CD14-positive monocyte (primary cell): ENCODE results near the gene ASB17. TPM values are rescaled to one million over a fixed set of nuclear protein-coding genes. Genes with fewer than 3 reads are reported as not detected.
A peak's percentile ranks its signal among the peaks of the same experiment; 100 is the strongest.

Experiments used
- DNase-seq, 3 donors: peaks; one replicate each; pipeline ENCODE4 v3.0.0-alpha.2; 2011 to 2022
- H2AFZ ChIP-seq: 2 replicates; pipeline ENCODE4 v1.6.0; 2012; ENCODE audit warnings: mild to moderate bottlenecking, low read depth, low read length, inconsistent platforms; ENCODE audit not compliant: insufficient read depth, poor library complexity, severe bottlenecking
- H3K27ac ChIP-seq, 2 donors: 1 replicate in 1 of 2; 2 replicates in 1 of 2; pipeline ENCODE4 v1.5.1; 2012 to 2013; ENCODE audit warnings: low read length in 2 of 2, control low read depth in 1 of 2, inconsistent platforms in 1 of 2, low read depth in 1 of 2, mild to moderate bottlenecking in 1 of 2
- H3K27me3 ChIP-seq, 2 donors: one replicate each; pipeline versions ENCODE4 v1.6.0 to v1.6.1; 2011 to 2013; ENCODE audit warnings: low read length in 2 of 2; ENCODE audit not compliant: control insufficient read depth in 2 of 2, insufficient read depth in 2 of 2
- H3K36me3 ChIP-seq, 2 donors: replicated peaks in 1 of 2; 1 replicate in 1 of 2; 2 replicates in 1 of 2; pipeline versions ENCODE4 v1.5.1 to v1.6.1; 2012 to 2013; ENCODE audit warnings: low read length in 2 of 2, control low read depth in 1 of 2, inconsistent platforms in 1 of 2, mild to moderate bottlenecking in 1 of 2; ENCODE audit not compliant: insufficient read depth in 2 of 2, control insufficient read depth in 1 of 2
- H3K4me1 ChIP-seq, 2 donors: 1 replicate in 1 of 2; 2 replicates in 1 of 2; pipeline versions ENCODE4 v1.5.1 to v1.6.1; 2012 to 2013; ENCODE audit warnings: low read length in 2 of 2, control low read depth in 1 of 2, inconsistent platforms in 1 of 2, mild to moderate bottlenecking in 1 of 2, moderate library complexity in 1 of 2; ENCODE audit not compliant: insufficient read depth in 2 of 2, control insufficient read depth in 1 of 2
- H3K4me2 ChIP-seq: replicated peaks from 2 replicates; pipeline ENCODE3; 2012; ENCODE audit warnings: low read length, moderate library complexity, mild to moderate bottlenecking; ENCODE audit not compliant: poor library complexity, severe bottlenecking; ENCODE audit errors: extremely low read depth
- H3K4me3 ChIP-seq, 3 experiments: fragments of 200-600 bp in 1 of 3; sonication (generic) in 1 of 3; replicated peaks in 1 of 3; 1 replicate in 2 of 3; 2 replicates in 1 of 3; pipeline ENCODE4 v1.5.1; 2011 to 2013; ENCODE audit warnings: low read length in 3 of 3, mild to moderate bottlenecking in 3 of 3, control low read depth in 2 of 3, low read depth in 2 of 3, inconsistent platforms in 1 of 3, moderate library complexity in 1 of 3
- H3K79me2 ChIP-seq: 2 replicates; pipeline ENCODE4 v1.6.0; 2012; ENCODE audit warnings: mild to moderate bottlenecking, control low read depth, inconsistent platforms, low read length, moderate library complexity; ENCODE audit not compliant: insufficient read depth
- H3K9ac ChIP-seq: 2 replicates; pipeline ENCODE4 v1.6.0; 2017; ENCODE audit warnings: low read length, mild to moderate bottlenecking; ENCODE audit not compliant: insufficient read depth, poor library complexity, severe bottlenecking
- H3K9me3 ChIP-seq, 2 donors: replicated peaks in 1 of 2; 1 replicate in 1 of 2; 2 replicates in 1 of 2; pipeline versions ENCODE4 v1.5.1 to v1.6.1; 2012 to 2013; ENCODE audit warnings: low read length in 2 of 2, control low read depth in 1 of 2; ENCODE audit not compliant: control insufficient read depth in 1 of 2, insufficient read depth in 1 of 2
- H4K20me1 ChIP-seq: 2 replicates; pipeline ENCODE4 v1.6.0; 2012; ENCODE audit warnings: mild to moderate bottlenecking, low read length, control low read depth, moderate library complexity; ENCODE audit not compliant: insufficient read depth
- H3K27ac Mint-ChIP-seq, 7 donors: one replicate each; pipeline ENCODE4 v1.8.0; 2020; ENCODE audit warnings: mild to moderate bottlenecking in 7 of 7, mixed read lengths in 7 of 7, moderate library complexity in 6 of 7, inconsistent platforms in 2 of 7
- H3K27me3 Mint-ChIP-seq, 3 donors: one replicate each; pipeline ENCODE4 v1.8.0; 2021 to 2022; ENCODE audit warnings: low read depth in 3 of 3, mild to moderate bottlenecking in 3 of 3, mixed read lengths in 3 of 3, moderate library complexity in 3 of 3, inconsistent platforms in 1 of 3
- H3K36me3 Mint-ChIP-seq, 2 donors: one replicate each; pipeline ENCODE4 v1.8.0; 2020; ENCODE audit warnings: mixed read lengths in 2 of 2, inconsistent platforms in 1 of 2, mild to moderate bottlenecking in 1 of 2
- H3K4me1 Mint-ChIP-seq: one replicate; pipeline ENCODE4 v1.8.0; 2020; ENCODE audit warnings: mild to moderate bottlenecking, mixed read lengths
- H3K4me3 Mint-ChIP-seq, 2 donors: one replicate each; pipeline ENCODE4 v1.8.0; 2020; ENCODE audit warnings: mild to moderate bottlenecking in 2 of 2, mixed read lengths in 2 of 2, moderate library complexity in 1 of 2
- H3K9me3 Mint-ChIP-seq, 7 donors: one replicate each; pipeline ENCODE4 v1.8.0; 2020 to 2022; ENCODE audit warnings: mixed read lengths in 7 of 7, mild to moderate bottlenecking in 6 of 7, moderate library complexity in 6 of 7, inconsistent platforms in 2 of 7
- WGBS: methylation state at CpG from one replicate; pipeline ENCODE4 v1.1.5; 2013; ENCODE audit warnings: missing lambda C conversion rate; ENCODE audit not compliant: insufficient coverage; 5-methylcytosine and 5-hydroxymethylcytosine counted together
- intact Hi-C, 2 donors: fragments of 100-400 bp; cut with micrococcal nuclease; formaldehyde crosslinking; loops; one replicate each; pipeline versions ENCODE4 v1.15.0 to v1.15.1; 2023
- polyA plus RNA-seq, 3 donors: library from polyadenylated mRNA; depleted of rRNA in 1 of 3; unstranded in 2 of 3; stranded (reverse) in 1 of 3; fragments of 300-500 nt in 2 of 3; fragments of >200 nt in 1 of 3; fragmentation: Illumina TruSeq in 2 of 3; gene quantifications; 1 replicate in 2 of 3; 2 replicates in 1 of 3; pipeline ENCODE4 v1.2.3, GENCODE V29; 2012 to 2021
- TF ChIP-seq, protein P1 (sequence below): fragments of 200-600 bp; IDR thresholded peaks from one replicate; pipeline ENCODE4 v1.8.0; 2022; ENCODE audit warnings: antibody characterized with exemption, mild to moderate bottlenecking

ASB17 gene
- polyA plus RNA-seq, 3 donors, result not detected

- no peak for DNase-seq
- Histone ChIP-seq H3K4me3 (no peak overlapping the region), H2AFZ (no peak overlapping the region), H4K20me1 (no peaks in the 10 kb centered on the region), H3K27ac (no peak overlapping the region), H3K9ac (no peak overlapping the region), H3K79me2 (no peaks in the 10 kb centered on the region), H3K36me3 (no peaks in the 10 kb centered on the region), H3K27me3 (no peaks in the 10 kb centered on the region), H3K4me1 (no peaks in the 10 kb centered on the region), H3K4me2 (no peak overlapping the region), H3K9me3 (no peaks in the 10 kb centered on the region)
- intact Hi-C loops, result no loop called here
- peaks cover 0 to 13% (median 2%) of the 10 kb centered on the region in 7 donors for H3K9me3 Mint-ChIP-seq
- no peaks in the 10 kb centered on the region for H3K27me3 Mint-ChIP-seq
- H3K27ac Mint-ChIP-seq, result no peak overlapping the region
- no peak overlapping the region for H3K4me3 Mint-ChIP-seq
- no peaks in the 10 kb centered on the region for H3K4me1 Mint-ChIP-seq
- no peaks in the 10 kb centered on the region for H3K36me3 Mint-ChIP-seq
- TF ChIP-seq, protein P1, sequence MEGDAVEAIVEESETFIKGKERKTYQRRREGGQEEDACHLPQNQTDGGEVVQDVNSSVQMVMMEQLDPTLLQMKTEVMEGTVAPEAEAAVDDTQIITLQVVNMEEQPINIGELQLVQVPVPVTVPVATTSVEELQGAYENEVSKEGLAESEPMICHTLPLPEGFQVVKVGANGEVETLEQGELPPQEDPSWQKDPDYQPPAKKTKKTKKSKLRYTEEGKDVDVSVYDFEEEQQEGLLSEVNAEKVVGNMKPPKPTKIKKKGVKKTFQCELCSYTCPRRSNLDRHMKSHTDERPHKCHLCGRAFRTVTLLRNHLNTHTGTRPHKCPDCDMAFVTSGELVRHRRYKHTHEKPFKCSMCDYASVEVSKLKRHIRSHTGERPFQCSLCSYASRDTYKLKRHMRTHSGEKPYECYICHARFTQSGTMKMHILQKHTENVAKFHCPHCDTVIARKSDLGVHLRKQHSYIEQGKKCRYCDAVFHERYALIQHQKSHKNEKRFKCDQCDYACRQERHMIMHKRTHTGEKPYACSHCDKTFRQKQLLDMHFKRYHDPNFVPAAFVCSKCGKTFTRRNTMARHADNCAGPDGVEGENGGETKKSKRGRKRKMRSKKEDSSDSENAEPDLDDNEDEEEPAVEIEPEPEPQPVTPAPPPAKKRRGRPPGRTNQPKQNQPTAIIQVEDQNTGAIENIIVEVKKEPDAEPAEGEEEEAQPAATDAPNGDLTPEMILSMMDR, result no peak
Observed at GRCh38 chr1:75970631-75971030, 38.4 kb upstream of the ASB17 start.

DNA sequence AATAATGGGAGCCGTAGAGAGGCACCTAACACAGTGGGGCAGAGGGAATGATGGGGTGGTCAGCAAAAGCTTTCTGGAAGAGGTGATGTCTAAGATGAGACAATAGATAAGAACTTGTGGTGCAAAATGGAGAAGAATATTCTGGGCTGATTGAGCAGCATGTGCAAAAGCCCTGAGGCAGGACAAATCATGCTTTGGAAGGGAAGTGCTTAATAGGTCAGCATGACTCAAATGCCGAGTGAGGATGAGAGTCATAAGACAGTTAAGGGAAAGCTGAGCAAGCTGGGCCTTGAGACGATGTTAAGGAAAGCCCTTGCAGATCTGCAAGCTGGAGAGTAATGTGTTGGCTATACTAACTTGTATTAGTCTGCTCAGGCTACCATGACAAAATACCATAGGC, 37.3 kb upstream of the ASB17 start:
- TF ChIP-seq, protein P1, result no peak
- H3K4me1 Mint-ChIP-seq, result no peaks in the 10 kb centered on the region
- Histone ChIP-seq H3K4me1 (no peaks in the 10 kb centered on the region), H3K79me2 (no peaks in the 10 kb centered on the region), H3K9me3 (no peaks in the 10 kb centered on the region), H3K9ac (no peak overlapping the region), H3K4me3 (no peak overlapping the region), H3K27ac (no peak overlapping the region), H4K20me1 (no peaks in the 10 kb centered on the region), H3K27me3 (no peaks in the 10 kb centered on the region), H3K4me2 (no peak overlapping the region), H3K36me3 (no peaks in the 10 kb centered on the region), H2AFZ (no peak overlapping the region)
- no peak for DNase-seq
- H3K9me3 Mint-ChIP-seq, result peaks cover 0 to 11% (median 2%) of the 10 kb centered on the region in 7 donors
- intact Hi-C loops, result no loop called here
- H3K4me3 Mint-ChIP-seq, result no peak overlapping the region
- peak overlapping the region in 1 of 7 donors; percentile 77 for H3K27ac Mint-ChIP-seq
- no peaks in the 10 kb centered on the region for H3K27me3 Mint-ChIP-seq
- no peaks in the 10 kb centered on the region for H3K36me3 Mint-ChIP-seq
- WGBS, result 91% methylated on average over 3 of the region's 3 CpGs
